ENCODE data around the gene RBKS. TPM values are rescaled to one million over a fixed set of nuclear protein-coding genes. Genes with fewer than 3 reads are reported as not detected.

The RBKS gene
- total RNA-seq, 3 donors from 2014 or later: 1.1 to 5.1 (median 2.9) TPM

GRCh38 chr2:27763907-27764267 lies 126.3 kb downstream of the RBKS start:
- H3K4me1 ChIP-seq: no peaks in the 10 kb centered on the region
- intact Hi-C loops (cut with DNase I; ENCODE audit: low total_unique reads): no loop called here
- no peak overlapping the region for H3K27ac ChIP-seq
- H3K36me3 ChIP-seq: no peaks in the 10 kb centered on the region
- no peak overlapping the region for H3K4me3 ChIP-seq
- DNase-seq (ENCODE audit: low spot score in 2 of 2): no peak
- no peaks in the 10 kb centered on the region for H3K27me3 ChIP-seq
- TF ChIP-seq POLR2A (IDR thresholded peaks at IDR 0.05): no peak
- no peak for TF ChIP-seq CTCF (IDR thresholded peaks at IDR 0.05)
- TF ChIP-seq POLR2AphosphoS5 (IDR thresholded peaks at IDR 0.05): no peak
- no peaks in the 10 kb centered on the region for H3K9me3 ChIP-seq

GRCh38 chr2:27762951-27763906 lies 127.0 kb downstream of the RBKS start:
- intact Hi-C loops (cut with DNase I; ENCODE audit: low total_unique reads): no loop called here
- H3K4me1 ChIP-seq: no peaks in the 10 kb centered on the region
- H3K36me3 ChIP-seq: no peaks in the 10 kb centered on the region
- H3K4me3 ChIP-seq: no peak overlapping the region
- no peak for DNase-seq (ENCODE audit: low spot score in 2 of 2)
- no peaks in the 10 kb centered on the region for H3K9me3 ChIP-seq
- TF ChIP-seq POLR2A (IDR thresholded peaks at IDR 0.05): no peak
- TF ChIP-seq POLR2AphosphoS5 (IDR thresholded peaks at IDR 0.05): no peak
- no peak for TF ChIP-seq CTCF (IDR thresholded peaks at IDR 0.05)
- no peaks in the 10 kb centered on the region for H3K27me3 ChIP-seq
- no peak overlapping the region for H3K27ac ChIP-seq

GRCh38 chr2:27756544-27757498 lies 133.4 kb downstream of the RBKS start:
- Histone ChIP-seq H3K4me3 (no peak overlapping the region), H3K27me3 (no peaks in the 10 kb centered on the region), H3K4me1 (no peaks in the 10 kb centered on the region), H3K9me3 (no peaks in the 10 kb centered on the region), H3K27ac (no peak overlapping the region), H3K36me3 (no peaks in the 10 kb centered on the region)
- TF ChIP-seq CTCF (IDR thresholded peaks at IDR 0.05) (no peak), POLR2AphosphoS5 (IDR thresholded peaks at IDR 0.05) (no peak), POLR2A (IDR thresholded peaks at IDR 0.05) (no peak)
- intact Hi-C loops (cut with DNase I; ENCODE audit: low total_unique reads): loop anchor here (5.0 kb wide), 1 partner anchor 705 kb away; the partner anchor contains the start of gene AGBL5
- no peak for DNase-seq (ENCODE audit: low spot score in 2 of 2)

- no peaks in the 10 kb centered on the region for H3K9me3 ChIP-seq
- no peaks in the 10 kb centered on the region for H3K27me3 ChIP-seq
- no peak for TF ChIP-seq POLR2AphosphoS5 (IDR thresholded peaks at IDR 0.05)
- no peak for TF ChIP-seq POLR2A (IDR thresholded peaks at IDR 0.05)
- TF ChIP-seq CTCF (IDR thresholded peaks at IDR 0.05): no peak
- no peak for DNase-seq (ENCODE audit: low spot score in 2 of 2)
- no peak overlapping the region for H3K27ac ChIP-seq
- no peak overlapping the region for H3K4me3 ChIP-seq
- H3K36me3 ChIP-seq: no peaks in the 10 kb centered on the region
- no peaks in the 10 kb centered on the region for H3K4me1 ChIP-seq
- intact Hi-C loops (cut with DNase I; ENCODE audit: low total_unique reads): loop anchor here (5.0 kb wide), 1 partner anchor 704 kb away; the partner anchor contains the start of gene AGBL5
Measured at GRCh38 chr2:27756091-27756490, 134.1 kb downstream of the RBKS start.

Measured in breast epithelium (tissue), 4 donors.